Caco-2 (cell line): ENCODE data around the gene KCNAB1. TPM values are rescaled to one million over a fixed set of nuclear protein-coding genes. Genes with fewer than 3 reads are reported as not detected.

Source experiments
- BruUV-seq: library from RNA; stranded (reverse); fragments of 400-500 nt; replicated peaks from 2 replicates; lab custom pipeline; 2021; lab: Mats Ljungman, UMichigan
- CTCF ChIA-PET: fragments of 300-600 bp; sonication (Branson Sonifier 250); formaldehyde crosslinking; loops from one replicate; lab custom pipeline; 2022; ENCODE audit warnings: antibody characterized with exemption; lab: Charles Lee
- POLR2A ChIA-PET: fragments of 300-600 bp; sonication (Branson Sonifier 250); formaldehyde crosslinking; loops from one replicate; lab custom pipeline; 2022; ENCODE audit warnings: antibody characterized with exemption; lab: Charles Lee
- DNase-seq, 2 experiments: peaks; one replicate each; pipeline versions ENCODE4 v3.0.0 to v3.0.0-alpha.2; 2020 to 2022
- H3K27me3 ChIP-seq: replicated peaks from 2 replicates; pipeline ENCODE4 v1.6.0; 2011; ENCODE audit warnings: low read length; ENCODE audit not compliant: control insufficient read depth, insufficient read depth
- H3K36me3 ChIP-seq: 2 replicates; pipeline ENCODE4 v1.5.1; 2011; ENCODE audit warnings: low read length; ENCODE audit not compliant: control insufficient read depth, insufficient read depth
- H3K4me1 ChIP-seq: fragments of 250-450 bp; sonication (Bioruptor Pico); 2 replicates; pipeline ENCODE4 v1.5.1; 2020; ENCODE audit warnings: mild to moderate bottlenecking
- H3K4me3 ChIP-seq: 2 replicates; pipeline ENCODE4 v1.5.1; 2011; ENCODE audit warnings: low read depth, mild to moderate bottlenecking, control low read depth, low read length
- H3K9me3 ChIP-seq: fragments of 250-450 bp; sonication (Bioruptor Pico); 2 replicates; pipeline ENCODE4 v1.5.1; 2020; ENCODE audit warnings: mild to moderate bottlenecking, moderate library complexity
- H3K27ac Mint-ChIP-seq: one replicate; pipeline ENCODE4 v1.8.0; 2022; ENCODE audit warnings: mixed read lengths; ENCODE audit not compliant: unreplicated experiment
- H3K27me3 Mint-ChIP-seq: one replicate; pipeline ENCODE4 v1.8.0; 2022; ENCODE audit warnings: mixed read lengths; ENCODE audit not compliant: insufficient read depth, unreplicated experiment
- H3K36me3 Mint-ChIP-seq: one replicate; pipeline ENCODE4 v1.8.0; 2022; ENCODE audit warnings: mild to moderate bottlenecking, mixed read lengths; ENCODE audit not compliant: insufficient read depth, unreplicated experiment
- H3K4me1 Mint-ChIP-seq: one replicate; pipeline ENCODE4 v1.8.0; 2022; ENCODE audit warnings: low read depth, mixed read lengths; ENCODE audit not compliant: unreplicated experiment
- H3K4me3 Mint-ChIP-seq: one replicate; pipeline ENCODE4 v1.8.0; 2022; ENCODE audit warnings: mild to moderate bottlenecking, moderate library complexity, mixed read lengths; ENCODE audit not compliant: unreplicated experiment
- H3K9me3 Mint-ChIP-seq: one replicate; pipeline ENCODE4 v1.8.0; 2022; ENCODE audit warnings: mixed read lengths; ENCODE audit not compliant: unreplicated experiment
- CTCF ChIP-seq, 2 experiments: fragments of 200-600 bp in 1 of 2; IDR thresholded peaks; 1 replicate in 1 of 2; 2 replicates in 1 of 2; pipeline versions ENCODE4 v1.5.1 to v1.8.0; 2011 to 2022; ENCODE audit warnings: antibody characterized with exemption in 1 of 2, control low read depth in 1 of 2, inconsistent platforms in 1 of 2, low read depth in 1 of 2, low read length in 1 of 2, mild to moderate bottlenecking in 1 of 2, moderate library complexity in 1 of 2; ENCODE audit not compliant: insufficient read depth in 1 of 2, severe bottlenecking in 1 of 2, unreplicated experiment in 1 of 2
- intact Hi-C: fragments of 100-400 bp; cut with micrococcal nuclease; formaldehyde crosslinking; loops from one replicate; pipeline ENCODE4 v1.10.0; 2022; ENCODE audit not compliant: unreplicated experiment
- total RNA-seq: library from RNA; stranded (reverse); gene quantifications from 2 replicates; pipeline ENCODE4 v1.2.3, GENCODE V29; 2022

The KCNAB1 gene
- total RNA-seq, 1 experiment from 2014 or later = 0.14 TPM

DNA sequence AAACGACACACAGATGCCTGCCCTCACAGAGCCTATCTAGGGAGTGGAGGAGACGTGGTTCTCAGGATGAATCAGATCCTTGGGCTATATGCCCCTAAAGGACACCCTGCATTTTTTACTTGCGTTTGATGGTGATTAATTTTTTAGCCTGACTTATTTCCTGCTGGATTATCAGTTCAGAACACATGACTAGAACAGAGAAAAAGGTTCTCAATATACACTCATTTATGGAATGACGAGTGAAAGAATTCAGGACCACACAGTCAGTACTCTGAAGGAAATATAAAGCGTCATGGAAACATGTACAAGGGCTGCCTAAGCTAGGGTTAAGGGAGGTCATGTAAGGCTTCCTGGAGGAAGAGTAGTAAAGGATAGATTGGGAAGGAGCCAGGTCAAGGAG, 312.8 kb downstream of the KCNAB1 start:
- Mint-ChIP-seq H3K4me3 (no peak overlapping the region), H3K4me1 (peaks cover 6% of the 10 kb centered on the region), H3K9me3 (no peaks in the 10 kb centered on the region), H3K27me3 (peaks cover 7% of the 10 kb centered on the region), H3K36me3 (no peaks in the 10 kb centered on the region), H3K27ac (no peak overlapping the region)
- ChIA-PET CTCF (no interaction called here), POLR2A (no interaction called here)
- Histone ChIP-seq H3K4me3 (no peak overlapping the region), H3K27me3 (peaks cover 1% of the 10 kb centered on the region; the same call in 1 of the 2 replicates), H3K36me3 (no peaks in the 10 kb centered on the region), H3K4me1 (no peaks in the 10 kb centered on the region), H3K9me3 (no peaks in the 10 kb centered on the region)
- DNase-seq = no peak
- intact Hi-C loops = no loop called here
- BruUV-seq = no TSS peak
- TF ChIP-seq CTCF (IDR thresholded peaks at IDR 0.05; ENCODE audit: insufficient read depth in 1 of 2, low read depth in 1 of 2, low read length in 1 of 2, severe bottlenecking in 1 of 2, unreplicated experiment in 1 of 2) = no peak

GRCh38 chr3:156433910-156434309, 313.5 kb downstream of the KCNAB1 start:
- Histone ChIP-seq H3K36me3 (no peaks in the 10 kb centered on the region), H3K27me3 (peaks cover 1% of the 10 kb centered on the region; the same call in 1 of the 2 replicates), H3K4me3 (no peak overlapping the region), H3K4me1 (no peaks in the 10 kb centered on the region), H3K9me3 (no peaks in the 10 kb centered on the region)
- Mint-ChIP-seq H3K9me3 (no peaks in the 10 kb centered on the region), H3K27ac (no peak overlapping the region), H3K4me1 (peaks cover 6% of the 10 kb centered on the region), H3K4me3 (no peak overlapping the region), H3K36me3 (no peaks in the 10 kb centered on the region), H3K27me3 (peaks cover 7% of the 10 kb centered on the region)
- POLR2A ChIA-PET = no interaction called here
- no TSS peak for BruUV-seq
- intact Hi-C loops = no loop called here
- CTCF ChIA-PET = no interaction called here
- TF ChIP-seq CTCF (IDR thresholded peaks at IDR 0.05; ENCODE audit: insufficient read depth in 1 of 2, low read depth in 1 of 2, low read length in 1 of 2, severe bottlenecking in 1 of 2, unreplicated experiment in 1 of 2) = no peak
- DNase-seq = no peak

- POLR2A ChIA-PET = no interaction called here
- Histone ChIP-seq H3K4me1 (no peaks in the 10 kb centered on the region), H3K36me3 (no peaks in the 10 kb centered on the region), H3K27me3 (peaks cover 1% of the 10 kb centered on the region; the same call in 1 of the 2 replicates), H3K4me3 (no peak overlapping the region), H3K9me3 (no peaks in the 10 kb centered on the region)
- no TSS peak for BruUV-seq
- Mint-ChIP-seq H3K27ac (no peak overlapping the region), H3K36me3 (no peaks in the 10 kb centered on the region), H3K4me1 (peaks cover 6% of the 10 kb centered on the region), H3K27me3 (peaks cover 7% of the 10 kb centered on the region), H3K4me3 (no peak overlapping the region), H3K9me3 (no peaks in the 10 kb centered on the region)
- DNase-seq = no peak
- intact Hi-C loops = no loop called here
- no peak for TF ChIP-seq CTCF (IDR thresholded peaks at IDR 0.05; ENCODE audit: insufficient read depth in 1 of 2, low read depth in 1 of 2, low read length in 1 of 2, severe bottlenecking in 1 of 2, unreplicated experiment in 1 of 2)
- CTCF ChIA-PET = no interaction called here
Measured at GRCh38 chr3:156434921-156435320, 314.5 kb downstream of the KCNAB1 start.
